HG03439 (cell line): ENCODE measurements around the gene STXBP1.

Experiments
- ATAC-seq: cut with Tn5 transposase; IDR thresholded peaks from one replicate; pipeline ENCODE4 v1.9.1; 2021; ENCODE audit warnings: mild to moderate bottlenecking, moderate library complexity; ENCODE audit not compliant: unreplicated experiment

STXBP1 gene

DNA sequence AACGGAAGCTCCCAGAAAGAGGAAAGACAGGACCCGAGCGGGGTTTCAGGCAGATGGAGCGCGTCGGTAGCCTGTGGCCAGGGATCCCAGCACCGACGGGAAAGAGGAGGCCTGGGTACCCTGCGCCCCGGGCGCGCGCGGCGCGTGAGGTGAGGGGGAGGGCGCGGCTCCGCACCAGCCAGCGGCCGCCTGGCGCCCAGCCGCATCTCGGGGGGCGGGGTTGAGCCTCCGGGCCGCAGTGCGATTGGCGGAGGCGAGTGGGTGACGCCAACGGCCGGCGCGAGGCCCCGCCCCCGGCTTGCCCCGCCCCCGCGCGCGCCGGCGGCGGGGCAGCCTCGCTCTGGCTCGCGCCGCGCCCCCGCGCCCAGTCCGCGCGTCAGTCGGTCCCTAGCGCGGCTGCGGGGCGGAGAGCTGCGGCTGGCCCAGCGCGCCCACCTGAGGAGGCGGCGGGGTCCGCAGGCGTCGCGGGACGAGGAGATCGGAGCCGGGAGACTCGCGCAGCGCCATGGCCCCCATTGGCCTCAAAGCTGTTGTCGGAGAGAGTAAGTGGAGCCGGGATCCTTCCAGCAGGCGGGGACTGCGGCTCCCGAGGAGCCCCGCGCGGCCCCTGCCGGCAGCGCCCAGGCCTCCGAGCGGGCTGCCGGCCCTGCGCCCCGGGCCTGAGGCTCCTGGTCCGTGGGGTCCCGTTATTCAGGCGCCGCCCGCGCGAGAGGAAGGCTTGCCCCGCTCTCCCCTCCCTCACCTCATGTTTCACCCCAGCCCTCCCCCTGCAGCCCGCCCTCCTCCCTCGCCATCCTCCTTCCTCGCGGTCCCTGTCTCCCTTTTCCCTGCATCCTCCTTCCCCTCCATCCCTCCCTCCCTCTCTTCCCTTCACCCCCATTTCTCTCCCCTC lies at the start of gene STXBP1:
STXBP1 (plus strand) TSS at position 379 of the 892 bp plus-strand sequence; CDS start at position 506, 127 bp downstream.
- ATAC-seq = peak; percentile 91

DNA sequence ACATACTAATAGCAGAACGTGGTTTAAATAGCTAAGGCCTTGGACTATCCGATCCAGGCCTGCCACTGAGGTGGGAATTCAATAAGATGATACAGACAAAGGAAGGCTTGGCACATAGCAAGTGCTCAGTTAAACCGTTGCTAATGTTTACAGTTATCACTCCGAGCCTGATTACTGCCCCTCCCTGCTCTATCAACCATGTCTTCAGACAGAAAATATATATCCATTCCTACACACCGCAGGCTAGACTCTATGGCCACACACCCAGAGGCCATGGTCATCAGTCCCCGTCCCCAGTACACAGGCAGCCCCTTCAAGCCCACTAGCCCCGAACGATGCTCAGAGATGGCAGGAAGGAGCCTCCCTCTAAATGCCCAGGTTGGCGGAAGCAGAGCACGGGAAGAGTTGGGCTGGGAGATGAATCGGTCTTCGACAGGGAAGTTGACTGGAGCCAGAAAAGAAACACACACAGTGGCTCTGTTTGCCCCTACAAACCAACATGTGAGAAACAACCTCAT lies 49.7 kb upstream of the STXBP1 start:
- ATAC-seq = no peak

DNA sequence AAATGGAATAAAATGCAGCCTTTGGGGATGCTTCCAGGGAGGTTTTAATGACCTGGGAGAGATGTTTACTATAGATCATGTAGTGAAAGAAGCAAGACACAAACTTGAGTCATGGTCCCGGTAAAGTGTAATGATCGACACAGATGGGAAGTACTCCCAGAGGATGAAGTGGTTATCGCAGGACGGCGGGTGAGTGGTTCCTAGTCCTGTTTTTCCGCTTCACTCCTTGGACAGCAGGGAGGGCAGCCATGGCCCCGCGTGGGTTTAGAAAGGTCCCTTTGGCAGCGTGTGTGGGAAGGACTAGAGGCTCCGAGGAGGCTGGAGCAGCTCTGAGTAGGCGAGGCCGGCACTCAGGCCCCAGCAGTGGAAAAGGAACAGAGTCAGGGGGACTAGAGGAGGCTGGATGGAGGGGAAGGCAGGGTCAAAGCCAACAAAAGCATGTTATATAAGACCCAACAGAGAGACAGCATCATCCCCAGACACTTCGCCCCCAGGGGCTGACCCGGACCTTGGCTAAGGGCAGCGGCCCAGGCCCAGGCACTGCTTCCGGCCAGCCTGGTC lies 49.2 kb upstream of the STXBP1 start:
- ATAC-seq = no peak

DNA sequence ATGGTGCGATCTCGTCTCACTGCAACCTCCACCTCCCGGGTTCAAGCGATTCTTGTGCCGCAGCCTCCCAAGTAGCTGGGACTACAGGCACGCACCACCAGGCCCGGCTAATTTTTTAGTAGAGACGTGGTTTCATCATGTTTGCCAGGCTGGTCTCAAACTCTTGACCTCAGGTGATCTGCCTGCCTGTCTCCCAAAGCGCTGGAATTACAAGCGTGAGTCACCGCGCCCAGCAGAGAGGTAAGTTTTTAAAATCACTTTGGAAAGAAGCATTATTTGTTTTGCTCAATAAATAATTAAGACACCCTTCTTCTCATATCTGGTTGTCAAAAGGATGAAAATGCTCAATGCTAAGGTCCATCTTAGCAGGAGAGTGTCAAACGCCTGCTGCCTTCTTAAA lies 48.5 kb upstream of the STXBP1 start:
- no peak for ATAC-seq

DNA sequence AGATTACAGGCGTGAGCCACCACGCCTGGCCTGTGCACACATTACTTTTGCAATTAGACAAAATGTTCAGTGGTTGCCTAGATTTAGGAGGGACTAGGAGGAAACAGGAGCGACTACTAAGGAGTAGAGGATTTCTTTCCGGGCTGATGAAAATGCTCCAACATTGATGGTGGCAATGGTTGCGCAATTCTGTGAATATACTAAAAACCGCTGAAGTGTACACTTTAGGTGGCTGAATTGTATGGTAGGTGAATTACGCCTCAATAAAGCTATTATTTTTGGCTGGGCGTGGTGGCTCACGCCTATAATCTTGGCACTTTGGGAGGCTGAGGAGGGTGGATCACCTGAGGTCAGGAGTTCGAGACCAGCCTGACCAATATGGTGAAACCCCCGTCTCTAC lies 46.8 kb upstream of the STXBP1 start:
- ATAC-seq = no peak

DNA sequence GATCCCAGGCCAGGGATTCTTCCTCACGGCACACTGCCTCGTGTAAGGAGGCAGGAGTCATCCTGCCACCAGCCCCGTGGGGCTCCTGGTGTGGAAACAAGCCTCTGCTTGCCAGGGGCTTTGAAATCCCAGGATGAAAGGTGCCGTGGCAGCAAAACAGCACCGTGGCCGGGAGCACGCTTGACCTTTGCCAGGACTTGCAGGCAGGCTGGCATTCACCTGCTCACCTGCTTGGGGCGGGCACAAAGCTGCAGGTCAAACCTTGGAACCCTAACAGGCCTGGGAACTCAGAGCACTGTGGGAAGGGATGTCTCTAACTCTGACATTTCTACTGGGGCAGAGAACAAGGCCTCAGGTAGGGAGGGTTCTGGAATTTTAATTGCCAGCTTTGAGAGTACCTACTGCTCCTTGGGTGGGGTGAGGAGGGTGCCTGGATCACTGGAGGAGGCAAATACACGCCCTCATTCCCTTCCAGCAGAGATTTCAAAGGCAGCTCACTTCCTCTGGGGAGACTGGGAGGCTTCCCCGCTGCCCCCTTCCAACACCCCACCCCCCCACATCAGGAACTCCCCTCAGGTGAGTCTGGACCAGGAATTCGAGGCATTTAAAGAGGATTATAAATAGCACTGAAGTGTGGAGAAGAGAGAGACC lies 45.6 kb upstream of the STXBP1 start:
- ATAC-seq = no peak

DNA sequence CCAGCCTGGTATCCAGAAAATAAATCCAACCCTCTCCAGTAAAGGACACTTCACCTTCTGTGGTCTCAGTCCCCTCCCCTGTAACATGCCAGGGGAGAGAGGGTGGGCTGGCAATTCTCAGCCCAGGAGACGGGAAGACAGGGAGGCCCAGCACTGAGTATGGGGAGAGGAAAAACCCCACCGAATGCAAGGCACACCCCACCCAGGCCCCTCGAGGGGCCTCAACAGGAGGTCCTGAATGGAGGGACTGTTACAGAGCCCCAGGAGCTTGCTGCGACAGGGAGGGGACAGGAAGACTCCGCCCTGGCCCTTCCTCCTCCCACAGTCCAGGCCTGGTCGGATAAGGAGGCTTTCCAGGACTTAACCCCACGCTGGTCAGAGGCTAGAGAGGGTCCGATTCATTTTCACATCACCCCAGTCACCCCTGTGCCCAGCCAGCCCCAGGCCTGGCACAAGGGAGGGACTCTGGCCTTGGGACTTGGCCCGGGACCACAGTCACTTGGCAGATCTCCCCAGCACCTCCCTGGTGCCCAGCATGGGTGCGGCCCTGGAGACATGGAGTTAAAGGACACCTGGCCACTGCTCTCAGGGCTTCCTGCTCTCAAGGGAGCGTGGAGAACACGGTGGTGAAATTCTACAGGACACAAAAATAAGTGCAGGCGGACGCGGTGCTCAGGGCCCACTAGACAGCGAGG lies 44.9 kb upstream of the STXBP1 start:
- ATAC-seq = no peak

DNA sequence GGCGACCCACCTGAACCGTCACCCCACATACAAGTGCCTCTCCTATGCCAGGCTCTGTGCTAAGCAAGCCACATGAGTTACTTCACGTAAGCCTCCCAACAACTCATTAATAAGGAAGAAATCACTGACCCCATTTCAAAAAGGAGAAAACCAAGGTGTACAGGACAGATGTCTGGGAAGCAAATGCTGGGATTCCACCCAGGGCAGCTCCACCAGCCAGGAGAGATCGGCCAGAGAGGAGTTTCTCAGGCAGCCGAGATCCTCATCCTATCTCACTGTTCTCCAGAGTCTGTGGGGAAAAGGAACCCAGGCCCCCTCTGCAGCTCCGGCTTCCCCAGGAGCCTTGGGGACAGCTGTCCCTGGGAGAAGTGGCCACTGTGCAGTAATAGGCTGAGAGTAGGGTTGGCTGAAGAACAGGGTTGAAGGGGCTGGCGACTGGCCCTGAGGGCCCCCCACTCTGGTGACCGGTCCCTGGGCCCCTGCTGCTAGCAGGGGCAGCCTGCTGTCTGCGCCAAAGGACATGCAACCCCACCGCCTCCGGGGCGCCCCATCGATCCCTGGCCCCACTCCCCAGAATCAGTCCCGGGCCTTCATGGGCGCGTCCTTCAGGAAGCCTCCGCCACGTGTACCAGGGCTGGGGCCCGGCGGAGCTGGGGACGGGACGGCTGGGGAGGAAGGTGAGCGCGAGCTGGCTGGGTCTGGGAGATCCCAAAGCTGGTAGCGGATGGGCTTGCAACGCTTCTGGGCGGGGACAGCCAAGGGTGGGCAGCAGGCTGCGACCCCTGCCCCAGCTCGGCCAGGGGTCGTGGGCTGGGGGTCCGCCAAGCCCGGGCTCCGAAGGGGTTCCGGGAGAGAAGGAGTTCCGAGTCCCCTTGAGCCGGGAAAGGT lies 44.1 kb upstream of the STXBP1 start:
- ATAC-seq = no peak

DNA sequence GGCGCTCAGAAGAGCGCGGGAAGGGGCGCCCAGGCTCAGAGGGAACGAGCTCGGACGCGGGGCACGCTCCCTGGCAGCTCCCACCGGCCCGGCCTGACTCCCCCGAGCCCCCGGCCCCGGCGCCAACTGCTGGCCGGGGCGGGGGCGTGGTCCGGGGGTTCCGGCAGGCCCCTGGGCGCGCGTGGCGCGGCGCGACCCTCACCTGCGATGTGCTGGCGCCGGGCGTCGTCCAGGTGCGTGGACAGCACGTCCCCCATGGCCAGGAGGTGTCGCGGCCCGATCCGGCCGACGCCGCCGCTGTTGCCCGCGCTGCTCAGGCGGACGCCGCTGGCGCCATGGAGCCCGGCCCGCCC lies 43.5 kb upstream of the STXBP1 start:
- no peak for ATAC-seq

DNA sequence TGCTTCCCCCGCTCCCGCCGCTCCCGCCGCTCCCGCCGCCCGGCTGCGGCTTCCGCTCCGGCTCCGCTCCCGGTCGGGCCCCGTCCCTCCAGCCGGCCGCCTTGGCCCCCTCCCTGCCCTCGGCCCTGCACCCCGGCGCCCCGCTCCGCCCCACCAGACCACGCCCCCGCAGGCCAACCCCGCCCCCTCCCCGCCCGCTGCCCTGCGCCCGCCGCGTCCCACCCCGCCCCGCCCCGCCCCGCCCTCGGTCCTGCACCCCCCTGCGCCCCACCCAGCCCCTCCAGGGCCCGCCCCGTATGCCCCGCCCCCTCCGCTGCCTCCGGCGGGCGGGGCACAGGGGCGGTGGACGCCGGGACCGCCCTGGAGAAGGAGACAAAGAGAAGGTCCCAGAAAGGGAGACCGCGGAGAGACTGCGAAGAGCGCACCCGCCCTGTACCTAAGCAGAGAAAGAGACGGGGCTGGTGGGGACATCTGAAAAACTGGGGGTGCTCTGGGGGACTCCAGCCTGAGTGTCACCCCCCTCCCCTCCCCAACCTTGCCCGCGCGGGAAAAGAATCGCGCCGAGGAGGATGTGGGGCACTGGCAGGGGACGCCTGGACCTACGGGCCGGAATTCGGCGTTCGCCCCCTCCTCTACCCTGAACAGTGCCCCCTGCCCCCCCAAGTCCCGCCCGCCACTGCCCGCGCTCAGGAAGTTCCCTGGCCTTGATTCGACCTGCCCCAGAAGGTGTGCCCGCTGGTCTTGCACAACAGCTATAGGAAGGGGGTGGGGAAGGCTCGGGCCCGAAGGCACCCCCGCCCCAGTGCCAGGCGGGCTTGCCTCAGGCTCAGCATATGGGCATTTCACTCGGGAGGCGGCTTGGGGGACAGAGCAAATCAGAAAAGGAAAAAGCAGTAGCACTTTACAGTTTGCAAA lies 42.8 kb upstream of the STXBP1 start:
- ATAC-seq = no peak

DNA sequence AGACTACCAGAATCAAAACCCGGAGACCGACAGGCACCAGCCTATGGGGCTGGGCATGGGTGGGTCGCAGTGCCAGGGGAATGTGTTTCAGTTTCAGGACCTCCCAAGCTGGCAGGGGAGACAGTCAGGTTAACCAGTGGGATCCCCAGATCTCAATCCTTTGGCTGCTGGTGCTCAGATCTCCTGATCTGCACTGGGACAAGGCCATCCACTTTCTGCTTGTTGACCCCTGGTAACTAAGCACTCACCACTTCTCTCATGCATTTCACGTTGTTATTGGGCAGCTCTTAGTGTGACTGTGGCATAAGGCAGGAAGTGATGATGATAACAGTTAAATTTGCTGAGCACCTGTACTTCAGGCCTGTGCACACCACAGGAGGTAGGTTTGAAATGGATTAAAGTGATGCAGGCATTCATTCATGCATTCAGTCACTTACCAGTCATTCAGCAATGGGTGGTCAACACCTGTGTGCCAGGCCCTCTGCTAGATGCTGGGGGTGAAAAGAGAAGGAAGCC lies 42.1 kb upstream of the STXBP1 start:
- ATAC-seq = no peak

DNA sequence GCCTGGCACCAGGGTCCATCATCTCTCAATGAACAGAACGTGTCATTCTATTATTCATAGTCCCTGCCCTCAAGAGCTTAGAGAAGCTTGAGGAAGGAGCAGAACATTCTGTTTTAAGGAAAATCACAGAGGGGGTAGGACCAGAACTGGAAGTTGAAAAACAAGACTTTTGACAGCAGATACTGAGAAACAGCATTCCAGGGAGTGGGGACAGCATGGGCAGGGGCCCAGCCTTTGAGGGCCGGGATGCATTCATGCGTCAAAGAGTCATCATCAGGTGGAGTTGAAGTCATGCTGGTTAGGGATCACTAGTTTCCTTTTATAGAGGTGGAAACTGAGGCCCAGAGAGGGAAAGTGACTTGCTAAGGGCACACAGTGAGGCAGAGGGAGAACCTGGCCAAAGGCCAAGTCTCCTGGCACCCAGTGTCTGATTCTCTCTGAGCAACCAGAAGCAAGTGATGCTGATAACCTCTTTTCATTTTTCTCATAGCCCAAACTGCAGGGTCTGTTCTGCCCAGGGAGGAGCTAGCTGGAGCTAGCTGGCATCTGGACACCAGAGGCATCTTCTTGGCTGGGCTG lies 41.5 kb upstream of the STXBP1 start:
- no peak for ATAC-seq

DNA sequence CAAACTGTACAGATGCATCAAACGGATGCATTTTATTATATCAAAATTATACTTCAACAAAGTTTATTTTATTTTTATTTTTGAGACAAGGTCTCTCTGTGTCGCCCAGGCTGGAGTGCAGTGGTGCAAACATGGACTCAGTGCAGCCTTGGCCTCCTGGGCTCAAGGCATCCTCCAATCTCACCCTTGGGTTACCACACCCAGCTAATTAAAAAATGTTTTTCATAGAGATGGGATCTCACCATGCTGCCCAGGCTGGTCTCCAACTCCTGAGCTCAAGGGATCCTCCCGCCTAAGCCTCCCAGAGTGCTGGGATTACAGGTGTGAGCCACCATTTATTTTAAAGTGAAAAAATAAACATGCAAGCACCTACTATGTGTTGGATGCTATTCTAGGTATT lies 40.1 kb upstream of the STXBP1 start:
- ATAC-seq = no peak

DNA sequence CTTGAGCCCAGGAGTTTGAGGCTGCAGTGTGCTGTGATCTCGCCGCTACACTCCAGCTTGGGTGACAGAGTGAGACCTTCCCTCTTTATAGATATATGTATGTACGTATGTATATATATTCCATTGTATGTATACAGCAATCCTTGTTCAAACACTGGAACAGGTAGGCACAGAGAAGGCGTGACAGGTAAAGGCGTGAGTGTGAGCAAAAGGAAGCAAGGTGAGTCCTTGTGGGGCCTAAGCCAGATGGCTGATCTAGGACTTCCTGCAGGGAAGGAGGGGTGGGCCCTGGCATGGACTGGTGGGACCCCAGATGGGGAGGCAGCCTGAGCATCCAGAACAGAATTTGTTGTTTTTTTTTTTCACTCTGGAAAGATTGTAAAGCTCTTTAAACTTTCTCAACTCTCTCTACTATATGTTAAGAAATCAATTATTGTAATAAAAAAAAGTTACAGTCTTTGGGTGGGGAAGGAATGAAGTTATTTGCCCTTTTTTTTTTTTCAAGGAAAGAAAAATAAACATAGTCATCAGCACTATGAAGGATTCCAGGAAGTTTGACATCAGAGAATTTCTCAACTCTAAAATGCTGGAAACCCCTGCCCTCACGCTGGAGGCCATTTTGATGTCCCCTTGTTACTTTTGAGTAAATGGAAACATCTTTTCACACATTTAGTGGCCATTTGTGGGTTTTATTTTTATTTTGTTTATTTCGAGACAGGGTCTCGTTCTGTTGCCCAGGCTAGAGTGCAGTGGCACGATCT lies 38.9 kb upstream of the STXBP1 start:
- no peak for ATAC-seq

DNA sequence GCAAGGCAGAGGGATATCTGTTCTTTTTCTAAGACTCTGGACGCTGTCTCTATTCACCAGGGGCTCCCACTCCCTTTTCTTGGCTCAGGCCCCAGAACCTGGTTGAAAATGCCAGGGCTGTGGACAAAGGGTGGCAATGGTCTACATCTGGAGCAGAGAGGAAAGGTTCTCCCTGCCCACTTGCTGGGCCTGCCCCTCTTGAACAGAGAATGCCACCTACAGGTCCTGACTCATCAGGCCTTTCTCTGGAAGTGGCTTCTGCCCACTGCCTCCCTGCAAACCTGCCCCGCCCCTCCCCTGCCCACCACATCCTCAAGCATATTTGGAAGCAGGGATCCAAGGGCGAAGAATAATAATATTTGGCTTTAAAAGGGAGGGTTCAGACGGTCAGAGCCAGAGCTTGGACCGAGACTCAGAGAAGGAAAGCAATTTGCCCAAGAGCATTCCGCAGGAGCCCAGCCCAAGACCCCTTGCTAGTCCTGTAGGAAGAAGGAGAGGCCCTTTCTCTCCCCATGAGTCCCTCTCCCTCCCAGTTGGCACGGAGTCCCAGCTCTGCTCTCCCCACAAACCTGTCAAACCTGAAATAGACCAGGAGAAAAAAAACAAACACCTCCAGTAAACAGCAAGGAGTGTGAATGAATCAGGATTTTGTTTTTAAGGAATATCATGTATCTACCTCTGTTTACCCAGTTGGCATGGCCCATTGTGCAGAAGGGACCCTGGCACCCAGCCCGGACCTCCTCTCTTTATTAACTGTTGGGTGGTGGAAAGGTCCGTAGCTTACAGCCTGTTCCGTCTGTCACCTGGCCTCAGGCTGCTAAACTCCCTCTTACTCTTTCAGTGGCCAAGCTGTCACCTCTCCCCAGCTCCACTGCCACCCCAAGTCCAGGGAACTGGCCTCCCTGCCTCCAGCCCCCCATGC lies 37.7 kb upstream of the STXBP1 start:
- ATAC-seq = no peak

DNA sequence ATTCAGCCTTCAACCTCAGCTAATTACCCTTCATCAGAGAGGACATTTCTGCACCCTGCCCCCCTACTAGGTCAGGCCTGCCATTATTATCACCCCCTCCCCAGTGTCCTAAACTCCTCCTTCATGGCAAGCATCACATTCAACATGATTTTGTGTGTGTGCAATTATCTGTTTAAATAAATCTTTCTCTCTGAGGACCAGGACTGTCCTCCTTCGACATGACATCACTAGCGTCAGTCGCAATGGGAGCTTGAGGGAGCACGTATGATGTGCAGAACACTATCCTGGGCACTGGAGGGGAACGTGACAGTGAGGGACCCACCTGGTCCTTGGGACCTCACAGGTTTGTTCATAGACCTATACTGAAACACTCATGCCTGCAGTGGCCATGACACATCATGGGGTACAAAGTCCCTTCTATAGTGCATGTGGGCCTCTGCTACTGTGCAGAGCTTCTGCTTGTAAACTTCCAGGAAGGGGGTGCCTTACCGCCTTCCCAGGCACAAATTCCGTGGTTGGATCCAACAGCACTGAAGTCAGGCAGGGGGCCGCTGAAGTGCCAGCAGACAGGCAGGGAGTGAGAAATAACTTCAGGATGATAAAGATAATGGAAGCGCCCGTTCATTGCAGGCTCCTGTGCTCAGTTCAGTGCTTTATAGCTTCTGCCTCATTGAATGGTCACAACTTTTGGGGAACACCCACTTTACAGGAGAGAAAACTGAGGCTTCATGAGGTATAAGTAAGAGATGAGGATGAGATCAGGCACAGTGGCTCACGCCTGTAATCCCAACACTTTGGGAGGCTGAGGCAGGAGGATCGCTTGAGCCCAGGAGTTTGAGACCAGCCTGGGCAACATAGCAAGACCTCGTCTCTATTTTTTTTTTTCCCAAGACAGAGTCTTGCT lies 36.0 kb upstream of the STXBP1 start:
- no peak for ATAC-seq
